ENCODE results near the gene DCAF15. TPM values are rescaled to one million over a fixed set of nuclear protein-coding genes. Genes with fewer than 3 reads are reported as not detected.
A peak's percentile ranks its signal among the peaks of the same experiment; 100 is the strongest.
"Not testable (repeated sequence)": the region's sequence is repeated elsewhere in the genome, so short reads cannot be mapped to it uniquely, and the experiment has no call there.

DCAF15 gene
- total RNA-seq, 1 donor from 2014 or later = 85.6 TPM

DNA sequence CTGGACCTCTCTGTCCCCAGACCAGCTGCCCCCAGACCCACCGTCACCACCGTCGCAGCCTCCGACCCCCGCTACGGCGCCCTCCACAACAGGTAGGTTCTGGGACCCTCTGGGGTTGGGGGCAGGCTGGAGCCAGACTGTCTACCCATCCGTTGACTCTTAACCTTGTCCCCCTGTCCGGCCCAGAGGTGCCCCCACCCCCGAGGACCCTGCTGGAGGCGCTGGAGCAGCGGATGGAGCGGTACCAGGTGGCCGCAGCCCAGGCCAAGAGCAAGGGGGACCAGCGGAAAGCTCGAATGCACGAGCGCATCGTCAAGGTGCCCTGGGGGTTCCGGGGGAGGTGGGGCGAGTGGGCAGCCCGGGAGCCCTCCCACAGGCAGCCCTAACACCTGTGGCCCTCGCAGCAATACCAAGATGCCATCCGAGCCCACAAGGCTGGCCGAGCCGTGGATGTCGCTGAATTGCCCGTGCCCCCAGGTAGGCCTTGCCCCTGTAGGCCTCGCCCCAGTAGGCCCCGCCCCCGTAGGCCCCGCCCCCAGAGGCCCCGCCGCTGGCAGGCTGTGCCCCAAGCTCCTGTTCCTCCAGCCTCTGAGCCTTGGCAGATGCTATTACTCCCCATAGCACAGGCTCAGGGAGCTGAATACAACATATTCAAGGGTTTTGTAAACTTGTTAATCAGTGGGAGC, 33.4 kb upstream of the DCAF15 start:
- no peaks in the 10 kb centered on the region for H3K27me3 Mint-ChIP-seq (ENCODE audit: low read depth)
- no peak for DNase-seq (ENCODE audit: low read depth, low spot score)
- H3K4me3 Mint-ChIP-seq = no peak overlapping the region
- TF ChIP-seq, protein P1, sequence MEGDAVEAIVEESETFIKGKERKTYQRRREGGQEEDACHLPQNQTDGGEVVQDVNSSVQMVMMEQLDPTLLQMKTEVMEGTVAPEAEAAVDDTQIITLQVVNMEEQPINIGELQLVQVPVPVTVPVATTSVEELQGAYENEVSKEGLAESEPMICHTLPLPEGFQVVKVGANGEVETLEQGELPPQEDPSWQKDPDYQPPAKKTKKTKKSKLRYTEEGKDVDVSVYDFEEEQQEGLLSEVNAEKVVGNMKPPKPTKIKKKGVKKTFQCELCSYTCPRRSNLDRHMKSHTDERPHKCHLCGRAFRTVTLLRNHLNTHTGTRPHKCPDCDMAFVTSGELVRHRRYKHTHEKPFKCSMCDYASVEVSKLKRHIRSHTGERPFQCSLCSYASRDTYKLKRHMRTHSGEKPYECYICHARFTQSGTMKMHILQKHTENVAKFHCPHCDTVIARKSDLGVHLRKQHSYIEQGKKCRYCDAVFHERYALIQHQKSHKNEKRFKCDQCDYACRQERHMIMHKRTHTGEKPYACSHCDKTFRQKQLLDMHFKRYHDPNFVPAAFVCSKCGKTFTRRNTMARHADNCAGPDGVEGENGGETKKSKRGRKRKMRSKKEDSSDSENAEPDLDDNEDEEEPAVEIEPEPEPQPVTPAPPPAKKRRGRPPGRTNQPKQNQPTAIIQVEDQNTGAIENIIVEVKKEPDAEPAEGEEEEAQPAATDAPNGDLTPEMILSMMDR (conservative IDR thresholded peaks at IDR 0.05) = no peak
- peaks cover 4% of the 10 kb centered on the region for H3K4me1 Mint-ChIP-seq
- H3K9me3 Mint-ChIP-seq = peaks cover 3% of the 10 kb centered on the region
- H3K27ac Mint-ChIP-seq (ENCODE audit: unreplicated experiment) = no peak overlapping the region
- peaks cover 28% of the 10 kb centered on the region for H3K36me3 Mint-ChIP-seq (ENCODE audit: low read depth)

GRCh38 chr19:13920524-13920923, 31.8 kb upstream of the DCAF15 start:
- H3K9me3 Mint-ChIP-seq = peaks cover 3% of the 10 kb centered on the region
- no peak for DNase-seq (ENCODE audit: low read depth, low spot score)
- H3K4me1 Mint-ChIP-seq = peaks cover 4% of the 10 kb centered on the region
- H3K27ac Mint-ChIP-seq (ENCODE audit: unreplicated experiment) = no peak overlapping the region
- TF ChIP-seq, protein P1 (conservative IDR thresholded peaks at IDR 0.05) = no peak
- H3K27me3 Mint-ChIP-seq (ENCODE audit: low read depth) = no peaks in the 10 kb centered on the region
- H3K36me3 Mint-ChIP-seq (ENCODE audit: low read depth) = peaks cover 32% of the 10 kb centered on the region
- H3K4me3 Mint-ChIP-seq = no peak overlapping the region

DNA sequence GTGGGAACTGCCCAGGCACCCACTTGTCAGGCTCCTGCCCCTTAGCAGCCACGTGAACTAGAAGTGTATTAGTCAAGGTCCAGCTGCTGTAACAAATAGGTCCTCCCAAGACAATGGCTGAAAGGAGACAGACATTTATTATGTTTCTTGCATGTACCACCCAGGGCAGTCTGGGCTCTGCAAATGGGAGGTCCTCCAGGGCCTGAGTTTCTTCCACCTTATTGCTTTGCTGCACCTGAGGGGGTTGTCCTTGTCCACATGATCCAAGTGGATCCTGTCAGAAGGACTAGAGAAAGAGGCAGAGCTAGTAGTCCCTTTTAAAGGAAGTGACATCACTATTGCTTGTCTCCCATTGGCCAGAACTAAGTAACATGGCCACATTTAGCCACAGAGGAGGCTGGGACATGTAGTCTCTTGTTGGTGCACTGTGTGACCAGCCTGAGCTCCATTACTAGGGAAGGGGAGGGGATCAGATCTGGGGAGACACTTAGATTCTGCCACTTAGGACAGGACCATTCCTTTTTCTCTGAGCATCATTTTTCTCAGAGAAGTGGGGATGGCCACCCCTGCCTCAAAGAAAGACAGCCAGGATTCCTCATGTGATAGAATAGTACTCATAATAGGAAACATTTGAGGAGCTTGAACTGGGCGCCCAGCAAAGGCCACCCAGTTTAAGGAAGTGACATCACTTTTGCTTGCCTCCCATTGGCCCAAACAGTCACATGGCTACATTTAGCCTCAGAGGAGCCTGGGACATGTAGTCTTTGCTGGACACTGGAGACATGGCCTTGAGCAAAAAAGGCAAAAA, 31.2 kb upstream of the DCAF15 start:
- H3K4me3 Mint-ChIP-seq = no peak overlapping the region
- no peak for DNase-seq (ENCODE audit: low read depth, low spot score)
- H3K27me3 Mint-ChIP-seq (ENCODE audit: low read depth) = no peaks in the 10 kb centered on the region
- TF ChIP-seq, protein P1 (conservative IDR thresholded peaks at IDR 0.05) = no peak
- H3K36me3 Mint-ChIP-seq (ENCODE audit: low read depth) = peaks cover 34% of the 10 kb centered on the region
- H3K27ac Mint-ChIP-seq (ENCODE audit: unreplicated experiment) = peak overlapping the region; percentile 69
- H3K9me3 Mint-ChIP-seq = peaks cover 3% of the 10 kb centered on the region
- H3K4me1 Mint-ChIP-seq = peaks cover 4% of the 10 kb centered on the region

- peaks cover 34% of the 10 kb centered on the region for H3K36me3 Mint-ChIP-seq (ENCODE audit: low read depth)
- not testable (repeated sequence) for DNase-seq (ENCODE audit: low read depth, low spot score); H3K4me3 Mint-ChIP-seq; H3K9me3 Mint-ChIP-seq; H3K27me3 Mint-ChIP-seq (ENCODE audit: low read depth); H3K27ac Mint-ChIP-seq (ENCODE audit: unreplicated experiment); H3K4me1 Mint-ChIP-seq
These were observed 30.2 kb upstream of the DCAF15 start for GRCh38 chr19:13922118-13922517.

- Mint-ChIP-seq H3K36me3 (ENCODE audit: low read depth) (peaks cover 35% of the 10 kb centered on the region), H3K27ac (ENCODE audit: unreplicated experiment) (no peak overlapping the region), H3K27me3 (ENCODE audit: low read depth) (no peaks in the 10 kb centered on the region), H3K4me1 (peaks cover 4% of the 10 kb centered on the region), H3K4me3 (no peak overlapping the region), H3K9me3 (peaks cover 3% of the 10 kb centered on the region)
- TF ChIP-seq, protein P1 (conservative IDR thresholded peaks at IDR 0.05) = no peak
- no peak for DNase-seq (ENCODE audit: low read depth, low spot score)
These were observed 28.9 kb upstream of the DCAF15 start for GRCh38 chr19:13923194-13923987.
